DMS114 treated with DMSO at 0.1 percent for 48 hours (cell line): ENCODE data around the gene TMEM238.
A peak's percentile ranks its signal among the peaks of the same experiment; 100 is the strongest.
"Not testable (repeated sequence)": the region's sequence is repeated elsewhere in the genome, so short reads cannot be mapped to it uniquely, and the experiment has no call there.

Experiments used
- DNase-seq: peaks from one replicate; lab custom pipeline; 2025; ENCODE audit not compliant: unreplicated experiment; lab: John Stamatoyannopoulos, UW

The TMEM238 gene

GRCh38 chr19:55402509-55402908, 18.4 kb upstream of the TMEM238 start:
- no peak for DNase-seq

- not testable (repeated sequence) for DNase-seq
Measured at GRCh38 chr19:55401390-55401789, 17.3 kb upstream of the TMEM238 start.

- no peak for DNase-seq
Measured at GRCh38 chr19:55400281-55401087, 16.4 kb upstream of the TMEM238 start.

DNA sequence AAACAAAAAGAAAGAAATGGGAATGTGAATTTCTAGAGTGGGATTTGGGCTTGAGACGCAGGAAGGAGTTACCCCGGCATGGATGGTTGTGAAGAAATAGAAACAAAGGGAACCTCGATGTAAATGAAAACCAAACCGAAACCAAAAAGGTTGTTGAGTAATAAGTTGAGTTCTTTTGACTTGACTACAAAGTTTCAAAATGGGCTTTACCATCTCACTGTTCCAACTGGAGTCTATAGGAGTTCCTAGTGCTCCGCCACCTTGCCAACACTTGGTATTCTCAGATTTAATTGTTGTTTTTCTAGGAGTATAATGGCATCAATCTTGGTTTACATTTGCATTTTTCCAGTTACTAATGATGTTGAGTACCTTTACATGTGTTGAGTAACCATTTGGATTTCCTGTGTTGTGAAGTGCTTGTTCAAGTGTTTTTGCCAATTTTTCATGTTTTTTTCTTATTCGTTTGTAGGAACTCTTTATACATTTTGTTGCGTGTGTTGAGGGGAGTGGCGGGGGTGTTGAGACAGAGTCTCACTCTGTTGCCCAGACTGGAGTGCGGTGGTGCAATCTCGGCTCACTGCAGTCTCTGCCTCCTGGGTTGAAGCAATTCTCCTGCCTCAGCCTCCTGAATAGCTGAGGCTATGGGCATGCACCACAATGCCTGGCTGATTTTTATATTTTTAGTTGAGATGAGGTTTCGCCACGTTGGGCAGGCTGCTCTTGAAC, 14.3 kb upstream of the TMEM238 start:
- DNase-seq, result no peak

DNA sequence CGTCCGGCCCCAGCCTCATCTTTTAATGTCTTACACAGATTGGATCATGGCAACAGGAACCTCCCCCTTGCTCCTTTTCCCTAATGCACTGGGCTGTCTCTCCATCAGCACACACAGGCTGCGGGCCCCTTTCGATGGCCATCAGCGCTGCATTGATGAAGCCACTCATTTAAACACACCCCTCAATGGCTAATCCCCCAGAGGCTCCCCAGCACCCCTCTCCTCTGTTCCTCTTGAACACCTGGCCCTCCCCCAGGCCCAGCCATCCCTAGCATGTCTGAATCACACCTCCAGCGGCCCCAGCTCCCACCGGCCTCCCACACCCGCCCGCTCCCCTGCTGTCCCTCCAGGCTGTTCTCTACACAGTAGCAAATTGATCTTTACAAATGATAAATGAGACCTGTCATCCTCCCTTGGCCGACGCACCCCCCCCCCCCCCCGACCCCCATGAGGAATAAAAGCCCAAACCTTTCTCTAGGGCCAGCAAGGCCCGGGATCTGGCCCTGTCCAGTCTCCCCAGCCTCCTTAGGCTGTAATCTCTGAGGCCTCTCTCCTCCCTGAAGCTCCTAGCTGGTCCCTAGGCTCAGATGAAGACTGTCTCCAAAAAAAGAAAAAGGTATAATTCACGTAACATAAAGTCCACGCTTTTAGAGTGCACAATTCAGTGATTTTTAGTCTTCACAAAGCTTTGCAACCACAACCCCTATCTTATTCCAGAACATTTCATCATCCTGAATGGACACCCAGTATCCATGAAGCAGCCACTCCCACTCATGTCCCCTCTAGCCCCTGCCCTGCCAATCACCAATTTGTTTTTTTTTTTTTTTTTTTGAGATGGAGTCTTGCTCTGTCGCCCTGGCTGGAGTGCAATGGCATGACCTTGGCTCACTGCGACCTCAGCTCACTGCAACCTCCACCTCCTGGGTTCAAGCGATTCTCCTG, 9.0 kb upstream of the TMEM238 start:
- no peak for DNase-seq

DNA sequence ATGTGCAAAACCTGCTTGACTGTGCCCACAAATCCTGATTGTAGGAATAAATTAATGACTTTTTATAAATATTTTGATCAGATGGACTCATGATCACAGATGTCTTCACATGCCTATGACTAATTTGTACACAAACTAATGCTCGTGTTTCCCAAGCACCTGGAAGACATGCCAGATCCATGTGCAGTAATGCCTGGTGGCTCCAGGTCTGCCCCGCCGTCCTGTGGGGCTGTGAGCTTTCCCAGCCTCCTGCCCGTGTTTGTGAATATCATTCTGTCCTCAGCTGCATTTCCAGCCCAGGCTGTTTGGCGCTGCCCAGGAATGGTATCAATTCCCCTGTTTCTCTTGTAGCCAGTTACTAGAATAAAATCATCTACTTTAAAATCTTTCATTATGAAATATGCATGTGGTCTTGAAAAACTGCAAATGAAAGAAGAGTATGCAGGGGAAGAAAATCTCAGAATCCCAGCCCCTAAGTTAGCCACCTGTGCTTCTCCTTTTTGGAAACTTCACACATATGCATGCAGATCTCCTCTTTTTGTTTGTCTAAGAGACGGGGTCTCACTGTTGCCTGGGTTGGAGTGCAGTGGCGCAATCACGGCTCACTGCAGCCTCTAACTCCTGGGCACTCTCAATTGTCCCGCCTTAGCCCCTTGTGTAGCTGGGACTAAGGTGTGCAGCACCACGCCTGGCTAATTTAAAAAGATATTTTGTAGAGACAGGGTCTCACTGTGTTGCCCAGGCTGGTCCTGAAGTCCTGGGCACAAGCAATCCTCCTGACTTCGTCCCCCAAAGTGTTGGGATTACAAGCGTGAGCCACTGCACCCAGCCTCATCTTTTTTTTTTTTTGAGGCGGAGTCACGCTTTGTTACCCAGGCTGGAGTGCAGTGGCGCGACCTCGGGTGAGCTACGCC, 7.9 kb upstream of the TMEM238 start:
- no peak for DNase-seq

- DNase-seq, result no peak
Measured at GRCh38 chr19:55391191-55391670, 7.1 kb upstream of the TMEM238 start.

- DNase-seq, result no peak
Measured at GRCh38 chr19:55390461-55390880, 6.4 kb upstream of the TMEM238 start.

DNA sequence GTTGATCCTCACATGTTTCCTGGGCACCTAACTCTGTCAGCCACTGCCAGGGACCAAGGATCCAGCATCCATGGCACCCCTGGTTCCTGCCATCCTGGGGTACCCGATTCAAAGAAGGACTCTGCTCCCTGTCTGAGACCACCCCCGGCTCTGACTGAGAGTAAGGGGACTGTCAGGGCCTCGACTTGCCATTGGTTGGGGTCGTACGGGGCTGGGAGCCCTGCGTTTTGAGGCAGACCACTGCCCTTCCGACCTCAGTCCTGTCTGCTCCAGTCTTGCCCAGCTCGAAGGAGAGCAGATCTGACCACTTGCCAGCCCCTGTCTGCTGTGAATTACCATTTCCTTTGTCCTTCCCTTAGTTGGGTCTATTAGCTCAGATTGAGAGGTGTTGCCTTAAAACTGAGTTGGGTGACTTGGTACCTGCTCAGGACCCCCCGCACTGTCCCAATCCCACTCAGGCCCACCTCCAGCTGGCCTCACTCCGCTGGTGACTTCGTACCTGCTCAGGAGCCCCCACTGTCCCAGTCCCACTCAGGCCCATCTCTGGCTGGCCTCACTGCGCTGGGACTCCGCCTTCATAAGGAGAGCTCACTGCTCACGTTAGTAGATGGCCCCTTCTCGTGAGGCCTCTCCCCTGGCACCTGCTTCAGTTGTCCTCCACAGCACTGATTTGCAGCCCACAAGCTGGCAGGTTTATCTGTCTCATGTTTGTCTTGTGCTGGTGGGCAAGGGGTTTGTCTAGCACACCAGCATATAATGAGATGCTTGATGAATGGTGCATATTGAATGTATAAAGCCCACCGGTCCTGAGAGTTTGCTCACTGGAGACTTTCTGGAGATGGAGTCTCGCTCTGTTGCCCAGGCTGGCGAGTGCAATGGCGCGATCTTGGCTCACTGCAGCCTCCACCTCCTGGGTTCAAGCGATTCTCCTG, 5.6 kb upstream of the TMEM238 start:
- DNase-seq, result no peak

DNA sequence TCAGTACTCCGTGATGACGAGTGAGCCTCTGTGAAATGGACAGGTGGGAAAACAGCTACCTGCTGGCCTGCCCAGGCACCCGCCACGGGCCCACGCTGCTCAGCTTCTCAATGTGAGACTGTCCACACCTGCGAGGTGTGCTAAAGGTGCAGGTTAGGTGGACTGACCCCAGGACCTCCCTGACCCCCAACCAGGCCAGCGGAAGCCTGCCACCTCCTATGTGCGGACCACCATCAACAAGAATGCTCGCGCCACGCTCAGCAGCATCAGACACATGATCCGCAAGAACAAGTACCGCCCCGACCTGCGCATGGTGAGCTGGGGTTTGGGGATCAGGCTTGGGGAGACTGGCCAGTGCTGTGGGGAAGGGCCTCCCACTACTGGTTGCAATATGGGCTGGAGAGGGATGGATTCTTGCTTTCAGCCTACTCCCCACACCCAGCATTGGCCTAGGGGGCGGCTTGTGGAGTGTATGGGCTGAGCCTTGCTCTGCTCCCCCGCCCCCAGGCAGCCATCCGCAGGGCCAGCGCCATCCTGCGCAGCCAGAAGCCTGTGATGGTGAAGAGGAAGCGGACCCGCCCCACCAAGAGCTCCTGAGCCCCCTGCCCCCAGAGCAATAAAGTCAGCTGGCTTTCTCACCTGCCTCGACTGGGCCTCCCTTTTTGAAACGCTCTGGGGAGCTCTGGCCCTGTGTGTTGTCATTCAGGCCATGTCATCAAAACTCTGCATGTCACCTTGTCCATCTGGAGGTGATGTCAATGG, 3.8 kb upstream of the TMEM238 start:
- DNase-seq, result no peak

- no peak for DNase-seq
Measured at GRCh38 chr19:55386493-55386971, 2.4 kb upstream of the TMEM238 start.

DNA sequence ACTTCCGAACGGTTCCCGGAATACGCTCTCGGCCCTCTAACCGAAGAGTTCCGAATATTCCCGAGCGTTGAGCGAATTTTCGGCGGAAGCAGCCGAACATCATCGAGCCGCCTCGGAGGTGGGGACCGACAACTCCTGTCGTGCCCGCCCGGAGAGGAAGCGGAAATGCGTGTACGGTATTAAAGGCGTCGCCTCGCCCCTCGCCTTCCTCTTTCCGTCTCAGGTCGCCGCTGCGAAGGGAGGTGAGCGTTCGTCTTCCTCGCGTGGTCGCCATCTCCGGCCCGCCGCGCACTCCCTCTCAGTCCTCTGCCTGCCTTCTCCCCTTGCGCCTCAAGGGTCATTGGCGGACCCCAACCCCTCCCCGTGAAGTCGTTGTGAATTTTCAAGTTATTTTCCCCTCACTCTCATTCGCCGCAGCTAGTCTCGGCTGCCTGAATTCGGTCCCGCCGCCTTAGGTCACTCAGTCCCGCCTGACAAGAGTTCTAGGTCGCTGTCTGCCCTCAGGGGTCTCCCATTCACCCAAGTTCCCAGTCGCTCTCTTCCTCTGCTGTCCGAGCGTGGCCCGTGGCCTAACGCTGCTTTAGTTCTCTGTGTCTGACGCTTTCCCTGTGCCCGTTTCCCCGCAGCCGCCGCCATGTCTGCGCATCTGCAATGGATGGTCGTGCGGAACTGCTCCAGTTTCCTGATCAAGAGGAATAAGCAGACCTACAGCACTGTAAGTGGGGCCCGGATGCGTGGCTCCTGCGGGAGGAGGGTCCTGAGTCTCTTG, 1.8 kb upstream of the TMEM238 start, which contains the start of gene RPL28:
Gene RPL28, plus strand, starts transcription at position 209 of the 769 bp plus-strand sequence. Its CDS starts 426 bp downstream, at position 635.
- DNase-seq, result peak; percentile 98

GRCh38 chr19:55384920-55385723, 1.0 kb upstream of the TMEM238 start:
- DNase-seq, result peak; percentile 97

GRCh38 chr19:55383279-55384130, 587 bp downstream of the TMEM238 start:
- peak; percentile 59 for DNase-seq

GRCh38 chr19:55382522-55383054, 1.5 kb downstream of the TMEM238 start:
- no peak for DNase-seq
